GM23338 (cell line): ENCODE results near the gene ZNF80. TPM values are rescaled to one million over a fixed set of nuclear protein-coding genes. Genes with fewer than 3 reads are reported as not detected.

Experiments used
- ATAC-seq: fragments of 200-7000 bp; cut with Tn5 transposase; 3 replicates; pipeline ENCODE4 v1.9.1; 2020
- DNase-seq: peaks from one replicate; pipeline ENCODE4 v3.0.0-alpha.2; 2015; ENCODE audit warnings: low spot score
- H2AFZ ChIP-seq: fragments of 200-600 bp; sonication (generic); 2 replicates; pipeline ENCODE4 v1.8.0; 2016; ENCODE audit warnings: antibody characterized with exemption, mild to moderate bottlenecking, moderate library complexity
- H3F3A ChIP-seq: fragments of 200-600 bp; sonication (generic); replicated peaks from 2 replicates; pipeline ENCODE4 v1.8.0; 2017; ENCODE audit warnings: antibody characterized with exemption, mixed run types, low read depth
- H3K27ac ChIP-seq: fragments of 200-600 bp; sonication (generic); 2 replicates; pipeline ENCODE4 v1.6.1; 2016; ENCODE audit warnings: low read depth
- H3K27me3 ChIP-seq: fragments of 200-600 bp; sonication (generic); 2 replicates; pipeline ENCODE4 v1.8.0; 2016; ENCODE audit warnings: mild to moderate bottlenecking, mixed run types, moderate library complexity; ENCODE audit not compliant: insufficient read depth
- H3K36me3 ChIP-seq: fragments of 200-600 bp; sonication (generic); 2 replicates; pipeline ENCODE4 v1.8.0; 2016; ENCODE audit warnings: mild to moderate bottlenecking; ENCODE audit not compliant: insufficient read depth
- H3K4me1 ChIP-seq: fragments of 200-600 bp; sonication (generic); 2 replicates; pipeline ENCODE4 v1.8.0; 2016; ENCODE audit warnings: mild to moderate bottlenecking, moderate library complexity; ENCODE audit not compliant: insufficient read depth
- H3K4me2 ChIP-seq: fragments of 200-600 bp; sonication (generic); 2 replicates; pipeline ENCODE4 v1.7.1; 2017; ENCODE audit warnings: mixed run types
- H3K4me3 ChIP-seq: fragments of 200-600 bp; sonication (generic); 2 replicates; pipeline ENCODE4 v1.6.1; 2016; ENCODE audit warnings: mixed run types
- H3K79me2 ChIP-seq: fragments of 200-600 bp; sonication (generic); replicated peaks from 2 replicates; pipeline ENCODE4 v1.8.0; 2017; ENCODE audit warnings: mild to moderate bottlenecking; ENCODE audit not compliant: insufficient read depth
- H3K9me2 ChIP-seq: fragments of 200-600 bp; sonication (generic); 2 replicates; pipeline ENCODE4 v1.8.0; 2017; ENCODE audit not compliant: insufficient read depth
- H4K20me1 ChIP-seq: fragments of 200-600 bp; sonication (generic); replicated peaks from 2 replicates; pipeline ENCODE4 v1.8.0; 2017; ENCODE audit warnings: mild to moderate bottlenecking; ENCODE audit not compliant: insufficient read depth
- H3K27ac Mint-ChIP-seq: 2 replicates; pipeline ENCODE4 v1.8.0; 2020; ENCODE audit warnings: inconsistent platforms, mild to moderate bottlenecking, moderate library complexity, mixed read lengths
- H3K27me3 Mint-ChIP-seq: 3 replicates; pipeline ENCODE4 v1.8.0; 2022; ENCODE audit warnings: low read depth, mild to moderate bottlenecking, moderate library complexity, mixed read lengths, inconsistent platforms; ENCODE audit not compliant: insufficient read depth, poor library complexity
- H3K36me3 Mint-ChIP-seq: 3 replicates; pipeline ENCODE4 v1.8.0; 2021; ENCODE audit warnings: low read depth, mild to moderate bottlenecking, inconsistent platforms, moderate library complexity, mixed read lengths
- H3K4me1 Mint-ChIP-seq: 3 replicates; pipeline ENCODE4 v1.8.0; 2020; ENCODE audit warnings: mild to moderate bottlenecking, inconsistent platforms, mixed read lengths
- H3K4me3 Mint-ChIP-seq: 3 replicates; pipeline ENCODE4 v1.8.0; 2021; ENCODE audit warnings: moderate library complexity, mild to moderate bottlenecking, inconsistent platforms, mixed read lengths
- H3K9me3 Mint-ChIP-seq: 3 replicates; pipeline ENCODE4 v1.8.0; 2020; ENCODE audit warnings: moderate library complexity, mild to moderate bottlenecking, inconsistent platforms, mixed read lengths
- CREB1 ChIP-seq: fragments of 250-450 bp; sonication (Bioruptor Pico); IDR thresholded peaks from 2 replicates; pipeline ENCODE4 v1.5.0; 2020; ENCODE audit warnings: low read depth, mild to moderate bottlenecking, moderate library complexity
- ETS1 ChIP-seq: IDR thresholded peaks from 2 replicates; pipeline ENCODE4 v1.6.1; 2016; ENCODE audit warnings: antibody characterized with exemption
- EZH2 ChIP-seq: fragments of 200-600 bp; sonication (generic); IDR thresholded peaks from one replicate; pipeline ENCODE4 v1.8.0; 2017; ENCODE audit warnings: antibody characterized with exemption, mild to moderate bottlenecking, low read depth; ENCODE audit not compliant: unreplicated experiment
- EZH2phosphoT487 ChIP-seq: fragments of 200-600 bp; sonication (generic); IDR thresholded peaks from one replicate; pipeline ENCODE4 v1.8.1; 2018; ENCODE audit warnings: antibody characterized with exemption; ENCODE audit not compliant: unreplicated experiment
- JUNB ChIP-seq: IDR thresholded peaks from one replicate; pipeline ENCODE4 v1.6.1; 2016; ENCODE audit warnings: antibody characterized with exemption; ENCODE audit not compliant: unreplicated experiment
- NANOG ChIP-seq: IDR thresholded peaks from 2 replicates; pipeline ENCODE4 v1.6.1; 2016; ENCODE audit warnings: antibody characterized with exemption, borderline replicate concordance
- POLR2AphosphoS5 ChIP-seq: IDR thresholded peaks from 2 replicates; pipeline ENCODE4 v1.6.1; 2016; ENCODE audit warnings: antibody characterized with exemption, low read depth
- REST ChIP-seq: IDR thresholded peaks from one replicate; pipeline ENCODE4 v1.6.1; 2018; ENCODE audit warnings: antibody characterized with exemption; ENCODE audit not compliant: unreplicated experiment
- STAT1 ChIP-seq: IDR thresholded peaks from one replicate; pipeline ENCODE4 v1.6.1; 2016; ENCODE audit warnings: antibody characterized with exemption; ENCODE audit not compliant: unreplicated experiment
- ZNF114 ChIP-seq: fragments of 250-450 bp; sonication (Bioruptor Pico); IDR thresholded peaks from 2 replicates; pipeline ENCODE4 v1.5.0; 2020; ENCODE audit warnings: mild to moderate bottlenecking, moderate library complexity
- ZNF462 ChIP-seq: fragments of 250-450 bp; sonication (Bioruptor Pico); IDR thresholded peaks from 2 replicates; pipeline ENCODE4 v1.5.0; 2020; ENCODE audit warnings: mild to moderate bottlenecking, moderate library complexity
- polyA plus RNA-seq: library from polyadenylated mRNA; unstranded; fragments of >200 nt; fragmentation: Nextera tagmentation; extraction: Ambion mirVana; gene quantifications from 2 replicates; pipeline ENCODE4 v1.2.1, GENCODE V29; 2016
- total RNA-seq: library from RNA; depleted of rRNA; stranded (reverse); fragments of >200 nt; shearing (Covaris generic); gene quantifications from 2 replicates; pipeline ENCODE4 v1.2.3, GENCODE V29; 2014

The ZNF80 gene
- total and polyA plus RNA-seq, 2 experiments from 2014 or later = not detected

GRCh38 chr3:114219741-114220140 is 17.6 kb downstream of the ZNF80 start:
- Histone ChIP-seq H3K27me3 (no peaks in the 10 kb centered on the region), H3K9me2 (peaks cover 26% of the 10 kb centered on the region), H3K79me2 (no peaks in the 10 kb centered on the region), H4K20me1 (no peaks in the 10 kb centered on the region), H3K4me2 (no peak overlapping the region), H3K4me1 (peaks cover 25% of the 10 kb centered on the region), H3F3A (peaks cover 5% of the 10 kb centered on the region), H3K27ac (no peak overlapping the region), H3K4me3 (no peak overlapping the region), H3K36me3 (no peaks in the 10 kb centered on the region; the same call in 1 of the 2 replicates), H2AFZ (peak overlapping the region; percentile 87)
- ATAC-seq (no peak), DNase-seq (no peak)
- Mint-ChIP-seq H3K4me1 (peaks cover 9% of the 10 kb centered on the region), H3K4me3 (no peak overlapping the region), H3K27ac (no peak overlapping the region), H3K27me3 (peaks cover 11% of the 10 kb centered on the region), H3K36me3 (peaks cover 6% of the 10 kb centered on the region), H3K9me3 (peaks cover 6% of the 10 kb centered on the region)
- TF ChIP-seq STAT1 (no peak), CREB1 (CRISPR knock-in tag) (no peak), NANOG (no peak), POLR2AphosphoS5 (no peak), JUNB (no peak), ZNF114 (CRISPR knock-in tag) (no peak), EZH2 (no peak)

- H3K4me1 ChIP-seq = peaks cover 31% of the 10 kb centered on the region
- H3K79me2 ChIP-seq = no peaks in the 10 kb centered on the region
- Mint-ChIP-seq H3K27me3 (peaks cover 11% of the 10 kb centered on the region), H3K9me3 (no peaks in the 10 kb centered on the region; the same call in 2 of the 3 replicates), H3K36me3 (no peaks in the 10 kb centered on the region; the same call in 2 of the 3 replicates), H3K4me3 (no peak overlapping the region), H3K4me1 (peaks cover 9% of the 10 kb centered on the region), H3K27ac (no peak overlapping the region)
- no peak overlapping the region for H2AFZ ChIP-seq
- TF ChIP-seq JUNB (no peak), ZNF462 (no peak), STAT1 (no peak), ETS1 (no peak), EZH2phosphoT487 (no peak), ZNF114 (CRISPR knock-in tag) (no peak), REST (no peak), CREB1 (CRISPR knock-in tag) (no peak)
- H3K36me3 ChIP-seq = no peaks in the 10 kb centered on the region
- H3F3A ChIP-seq = peaks cover 5% of the 10 kb centered on the region
- no peak overlapping the region for H3K27ac ChIP-seq
- no peak overlapping the region for H3K4me3 ChIP-seq
- H3K4me2 ChIP-seq = no peak overlapping the region
- no peaks in the 10 kb centered on the region for H4K20me1 ChIP-seq
- ATAC-seq (no peak), DNase-seq (no peak)
- no peaks in the 10 kb centered on the region for H3K27me3 ChIP-seq
- H3K9me2 ChIP-seq = peaks cover 26% of the 10 kb centered on the region
Observed at GRCh38 chr3:114218578-114219185, 18.7 kb downstream of the ZNF80 start.
